Activated T-cell treated with anti-CD3 and anti-CD28 coated beads for 1 hour (primary cell): ENCODE data around the gene POLR3A.

ENCODE experiments used
- DNase-seq: peaks from one replicate; pipeline ENCODE4 v3.0.0-alpha.2; 2020; ENCODE audit warnings: low read depth

The POLR3A gene

DNA sequence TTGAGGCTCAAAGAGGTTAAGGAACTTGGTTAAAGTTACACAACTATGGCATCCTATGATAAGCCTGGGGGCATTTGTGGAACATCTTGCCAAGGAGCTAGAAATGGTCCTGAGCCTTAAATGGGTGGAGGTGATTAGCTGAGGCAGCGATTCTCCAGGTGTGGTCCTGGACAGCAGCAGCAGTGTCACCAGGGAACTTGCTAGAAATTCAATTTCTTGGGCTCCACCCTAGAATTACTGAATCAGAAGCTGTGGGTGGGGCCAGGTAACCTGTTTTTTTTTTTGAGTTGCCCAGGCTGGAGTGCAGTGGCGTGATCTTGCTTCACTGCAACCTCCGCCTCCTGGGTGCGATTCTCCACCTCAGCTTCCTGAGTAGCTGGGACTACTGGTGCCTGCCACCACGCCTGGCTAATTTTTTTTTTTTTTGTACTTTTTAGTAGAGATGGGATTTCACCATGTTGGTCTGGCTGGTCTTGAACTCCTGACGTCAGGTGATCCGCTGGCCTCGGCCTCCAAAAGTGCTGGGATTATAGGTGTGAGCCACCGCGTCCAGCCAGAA, 17.5 kb upstream of the POLR3A start:
- no peak for DNase-seq

DNA sequence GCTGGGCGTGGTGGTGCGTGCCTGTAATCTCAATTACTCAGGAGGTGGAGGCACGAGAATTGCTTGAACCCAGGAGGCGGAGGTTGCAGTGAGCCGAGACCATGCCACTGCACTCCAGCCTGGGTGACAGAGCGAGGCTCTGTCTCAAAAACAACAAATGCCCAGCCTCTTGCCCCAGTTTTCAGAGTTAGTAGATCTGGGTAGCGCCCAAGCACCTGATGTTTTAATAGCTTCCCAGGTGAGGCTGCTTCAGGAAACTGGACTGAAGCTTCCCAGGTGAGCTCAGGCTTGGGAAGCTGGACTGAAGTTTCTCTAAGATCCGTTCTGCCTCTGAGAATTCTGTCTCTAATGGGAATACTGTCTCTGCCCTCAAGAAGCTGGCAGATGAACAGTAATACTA, 16.5 kb upstream of the POLR3A start:
- no peak for DNase-seq

DNA sequence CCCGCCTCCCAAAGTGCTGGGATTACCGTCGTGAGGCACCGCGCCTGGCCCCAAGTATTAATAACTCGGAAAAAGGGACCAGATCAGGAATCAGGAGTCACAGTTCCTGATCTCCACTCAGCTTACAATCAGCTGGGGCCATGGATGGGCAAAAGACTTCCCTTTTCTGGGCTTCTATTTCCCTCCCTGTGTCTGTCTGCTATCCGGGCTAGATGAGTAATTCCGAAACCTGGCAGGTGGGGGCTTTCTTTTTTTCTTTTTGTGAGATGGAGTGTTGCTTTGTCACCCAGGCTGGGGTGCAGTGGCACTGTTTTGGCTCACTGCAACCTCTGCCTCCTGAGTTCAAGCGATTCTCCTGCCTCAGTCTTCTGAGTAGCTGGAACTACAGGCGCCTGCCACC, 15.9 kb upstream of the POLR3A start:
- no peak for DNase-seq

GRCh38 chr10:78044699-78045098, 15.4 kb upstream of the POLR3A start:
- no peak for DNase-seq

GRCh38 chr10:78044179-78044578, 14.9 kb upstream of the POLR3A start:
- DNase-seq = no peak

DNA sequence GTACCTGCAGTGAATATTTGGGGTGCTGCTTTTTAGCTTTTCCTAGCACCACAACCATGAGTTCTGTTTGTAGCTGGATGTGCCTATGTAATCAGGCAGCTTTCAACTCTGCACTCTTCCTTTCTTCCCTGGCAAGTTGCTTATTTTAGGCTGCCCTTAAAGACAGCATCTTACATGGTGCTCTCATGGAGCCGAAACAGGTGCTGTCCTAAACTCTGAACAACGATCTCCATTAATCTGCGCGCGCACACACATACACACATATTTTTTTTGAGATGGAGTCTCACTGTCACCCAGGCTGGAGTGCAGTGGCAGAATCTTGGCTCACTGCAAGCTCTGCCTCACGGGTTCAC, 13.4 kb upstream of the POLR3A start:
- DNase-seq = no peak

DNA sequence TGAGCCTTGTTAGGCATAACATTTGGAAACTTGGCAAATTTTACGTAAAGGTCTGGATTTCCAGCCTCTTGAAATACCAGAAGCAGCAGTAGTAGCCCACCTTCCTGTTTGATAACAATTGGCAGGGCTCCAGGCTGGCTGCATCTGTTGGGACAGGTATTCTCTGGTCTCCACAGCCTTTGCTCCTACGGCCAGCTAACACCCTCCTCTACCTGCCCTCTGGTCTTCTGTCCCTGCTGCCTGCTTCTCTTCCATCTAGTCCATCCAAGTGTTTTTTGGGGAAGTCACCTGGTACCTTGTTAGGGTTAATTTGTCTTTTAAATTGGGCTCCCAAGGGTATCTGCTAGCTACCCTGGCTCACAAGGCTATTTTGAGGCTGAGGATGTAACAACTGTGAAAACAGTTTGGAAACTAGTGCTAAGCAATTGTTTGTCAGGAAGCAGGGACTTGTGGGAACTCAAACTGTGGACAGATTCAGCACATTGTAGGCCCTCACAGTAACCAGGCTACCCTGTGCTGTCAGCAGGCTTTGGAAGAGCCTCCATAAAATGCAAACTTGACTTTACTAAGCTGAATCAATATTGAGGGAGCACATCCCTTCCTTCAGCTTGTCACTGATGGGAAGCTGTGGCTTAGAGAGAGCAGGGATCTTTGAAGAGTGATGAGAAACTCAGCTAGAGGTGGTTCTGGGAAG, 12.9 kb upstream of the POLR3A start:
- DNase-seq = no peak

DNA sequence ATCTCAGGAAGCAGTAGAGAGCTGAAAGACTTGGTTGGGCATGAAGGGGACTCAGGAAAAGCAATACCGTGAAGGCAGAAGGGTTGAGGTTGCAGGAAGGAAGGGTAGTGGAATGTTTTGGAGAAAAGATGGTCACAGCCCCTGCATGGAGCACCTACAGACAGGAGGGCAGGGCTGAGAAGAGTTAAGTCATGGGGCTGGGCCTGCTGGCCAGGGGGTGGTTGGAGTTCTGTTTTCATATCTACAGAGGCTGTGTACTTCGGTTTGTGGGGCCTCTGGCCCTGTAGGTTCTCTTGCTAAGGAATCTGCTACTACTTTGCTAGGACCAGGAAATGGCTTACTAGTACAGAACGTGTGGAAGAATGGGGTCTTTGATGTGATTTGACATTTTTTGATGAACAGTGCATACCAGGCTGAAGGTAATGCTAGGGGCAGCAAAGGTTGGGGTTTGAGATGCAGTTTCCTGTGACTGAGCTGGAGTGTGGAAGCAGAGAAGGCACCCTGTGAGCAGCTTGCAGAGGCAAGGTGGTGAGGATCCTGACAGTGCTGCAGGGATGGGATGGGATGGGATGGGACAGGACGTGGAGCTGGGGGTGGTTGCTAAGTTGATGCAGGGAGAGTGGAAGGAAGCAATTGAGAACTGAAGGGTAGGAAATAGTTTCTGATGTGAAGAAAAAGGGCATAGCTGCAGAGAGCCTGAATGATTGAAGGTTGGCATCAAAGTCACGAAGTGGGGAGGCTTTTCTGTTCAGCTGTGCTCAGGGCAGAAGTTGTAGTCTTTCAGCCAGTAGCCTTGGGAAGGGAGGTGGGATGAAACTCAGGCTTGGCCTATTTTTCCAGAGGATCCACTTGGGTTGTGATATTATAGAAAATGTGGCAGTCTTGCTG, 12.1 kb upstream of the POLR3A start:
- no peak for DNase-seq

DNA sequence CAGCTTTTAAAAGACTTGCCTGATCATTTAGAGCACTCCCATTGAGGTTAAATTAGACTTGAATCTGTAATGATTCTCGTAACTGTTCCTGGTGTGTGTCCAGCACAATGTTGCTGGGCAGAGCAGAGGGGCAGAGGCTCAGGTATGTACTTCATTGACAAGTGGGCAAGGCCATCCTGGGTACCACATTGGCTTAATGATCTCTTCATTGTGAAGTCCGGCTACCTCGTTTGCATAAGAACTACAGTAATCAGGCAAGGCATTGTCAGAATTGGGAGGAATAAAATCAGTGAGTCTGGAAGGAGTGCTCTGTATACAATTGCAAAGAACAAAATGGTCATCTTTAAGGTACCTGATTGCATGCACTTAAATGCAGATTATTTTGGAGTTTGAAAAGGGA, 10.4 kb upstream of the POLR3A start:
- DNase-seq = no peak

GRCh38 chr10:78038791-78039547, 9.7 kb upstream of the POLR3A start:
- DNase-seq = no peak

DNA sequence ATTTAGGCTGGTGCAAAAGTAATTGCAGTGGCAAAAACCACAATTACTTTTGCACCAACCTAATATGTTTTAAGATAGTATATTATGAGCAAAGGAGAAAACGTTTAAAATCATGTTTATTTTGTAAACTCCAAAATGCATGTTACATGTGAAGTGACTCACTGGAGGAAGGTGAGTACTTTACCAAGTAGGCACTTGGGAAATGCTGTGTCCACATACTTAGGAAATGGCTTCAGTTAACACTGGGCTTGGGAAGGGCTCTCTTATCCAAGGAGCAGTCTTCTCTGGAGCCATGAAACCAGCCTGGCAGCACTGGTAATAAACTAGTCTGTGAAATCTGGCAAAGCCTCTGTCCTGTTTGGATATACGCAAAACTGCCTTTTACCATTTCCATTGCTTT, 8.8 kb upstream of the POLR3A start:
- no peak for DNase-seq

- no peak for DNase-seq
These were observed 6.7 kb upstream of the POLR3A start for GRCh38 chr10:78035933-78036583.

DNA sequence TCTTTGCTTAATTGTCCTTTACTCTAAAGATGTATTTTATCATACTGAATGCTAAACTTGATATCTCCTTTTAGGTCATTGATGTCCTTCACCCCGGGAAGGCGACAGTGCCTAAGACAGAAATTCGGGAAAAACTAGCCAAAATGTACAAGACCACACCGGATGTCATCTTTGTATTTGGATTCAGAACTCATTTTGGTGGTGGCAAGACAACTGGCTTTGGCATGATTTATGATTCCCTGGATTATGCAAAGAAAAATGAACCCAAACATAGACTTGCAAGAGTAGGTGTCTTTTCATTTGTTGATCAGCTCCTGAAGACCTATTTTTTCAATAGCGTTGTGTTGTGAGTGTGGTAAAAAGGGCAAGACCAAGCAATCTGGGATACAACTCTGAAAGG, 6.1 kb upstream of the POLR3A start:
- no peak for DNase-seq

DNA sequence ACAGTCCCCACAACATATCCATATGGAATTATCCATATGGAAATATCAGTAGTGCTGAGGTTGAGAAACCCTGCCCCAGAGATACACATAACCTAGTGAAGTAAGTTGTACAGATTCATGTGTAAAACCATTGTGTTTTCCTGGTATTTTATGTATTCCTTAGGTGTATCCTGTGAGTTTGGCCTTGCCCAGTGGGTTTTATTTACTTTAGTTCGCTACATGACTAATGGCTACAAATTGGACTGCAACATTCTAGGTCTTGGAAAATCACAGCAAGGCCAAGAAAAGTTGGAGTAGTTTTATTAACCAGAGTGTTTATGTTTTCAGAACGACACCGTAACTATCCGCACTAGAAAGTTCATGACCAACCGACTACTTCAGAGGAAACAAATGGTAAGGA, 5.7 kb upstream of the POLR3A start:
- DNase-seq = no peak

DNA sequence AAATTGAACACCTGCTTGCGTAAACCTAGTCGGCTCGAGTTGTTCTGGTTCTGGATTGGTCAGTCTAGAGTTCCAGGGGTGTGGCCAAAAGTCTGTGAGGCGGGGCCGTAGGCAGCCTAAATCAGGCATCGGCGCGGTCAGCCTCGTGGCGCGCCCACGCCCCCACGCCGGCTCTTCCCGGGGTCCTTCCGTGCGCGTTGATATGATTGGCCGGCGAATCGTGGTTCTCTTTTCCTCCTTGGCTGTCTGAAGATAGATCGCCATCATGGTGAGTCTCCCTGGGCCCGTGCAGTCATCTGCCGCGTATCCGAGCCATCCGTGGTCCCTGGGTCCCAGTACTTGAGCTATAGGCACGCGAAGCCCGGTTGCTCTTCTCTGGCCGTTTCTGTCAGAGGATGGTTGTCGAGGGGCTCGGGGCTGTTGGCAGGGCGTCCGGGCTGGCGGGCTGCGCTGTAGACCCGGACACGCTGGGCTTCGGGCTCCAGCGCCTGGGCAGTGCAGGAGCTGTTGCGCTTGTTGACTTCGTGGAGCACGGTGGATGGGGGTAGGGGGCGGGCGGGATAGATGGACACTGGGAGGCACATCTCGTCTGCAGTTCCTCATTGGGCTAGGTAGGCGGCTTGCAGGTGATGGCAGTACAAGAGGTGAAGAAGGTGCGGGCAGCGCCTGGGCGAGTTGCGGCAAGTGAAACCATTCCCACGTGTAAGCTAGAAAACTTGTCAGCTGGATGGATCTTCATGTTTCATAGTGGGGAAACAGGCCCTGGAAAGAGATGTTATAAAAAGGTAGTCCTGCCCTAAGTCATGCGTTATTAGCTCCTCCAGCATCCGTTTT, 4.5 kb upstream of the POLR3A start, which contains the start of gene RPS24:
Gene RPS24 (plus strand): TSS at position 227 of the 834 bp plus-strand sequence. CDS start 39 bp downstream, at position 266.
- peak; percentile 91 for DNase-seq

DNA sequence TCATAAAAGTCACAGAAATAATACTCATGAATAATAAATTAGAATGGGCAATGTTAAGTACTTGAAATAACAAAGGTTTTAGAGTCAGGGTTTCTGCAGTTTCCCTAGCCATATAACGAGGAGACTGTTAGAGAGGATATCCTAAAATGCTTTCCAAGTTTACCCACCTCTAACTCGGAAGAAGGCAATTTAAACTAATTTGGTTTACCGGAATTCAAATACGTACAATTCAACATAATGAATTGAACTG, 4.0 kb upstream of the POLR3A start:
- DNase-seq = no peak

DNA sequence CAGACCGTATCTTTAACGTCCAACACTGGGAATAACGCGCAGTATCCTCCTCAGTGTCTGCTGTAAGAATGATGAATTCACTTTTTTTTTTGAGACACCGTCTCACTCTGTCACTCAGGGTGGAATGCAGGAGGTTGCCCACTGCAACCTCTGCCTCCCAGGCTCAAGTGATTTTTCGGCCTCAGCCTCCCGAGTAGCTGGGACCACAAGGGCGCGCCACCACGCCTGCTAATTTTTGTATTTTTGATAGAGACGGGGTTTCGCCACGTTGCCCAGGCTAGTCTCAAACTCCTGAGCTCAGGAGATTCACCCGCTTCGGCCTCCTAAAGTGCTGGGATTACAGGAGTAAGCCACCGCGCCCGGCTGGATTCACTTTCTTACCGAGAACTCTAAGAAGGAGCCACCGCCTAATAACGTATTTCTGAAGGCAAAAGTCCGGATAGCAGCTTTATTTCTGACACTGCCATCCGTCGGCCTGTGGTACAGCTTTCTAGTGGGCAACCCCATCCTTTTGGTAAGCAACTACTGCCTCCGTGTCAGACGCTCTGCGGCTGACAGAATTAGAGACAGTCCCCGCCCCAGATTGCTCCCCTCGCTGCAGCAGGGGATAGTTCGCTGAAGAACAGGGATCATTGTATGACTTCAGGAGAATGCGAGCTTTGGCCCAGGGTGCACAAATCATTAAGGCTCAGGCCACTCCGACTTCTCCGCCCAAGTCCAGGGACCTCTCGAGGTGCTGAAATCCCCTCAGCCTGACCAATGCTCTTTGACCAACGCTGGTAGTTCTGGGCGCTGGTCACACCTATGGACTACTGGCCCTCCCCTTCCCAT, 662 bp downstream of the POLR3A start:
- peak; percentile 4 for DNase-seq

DNA sequence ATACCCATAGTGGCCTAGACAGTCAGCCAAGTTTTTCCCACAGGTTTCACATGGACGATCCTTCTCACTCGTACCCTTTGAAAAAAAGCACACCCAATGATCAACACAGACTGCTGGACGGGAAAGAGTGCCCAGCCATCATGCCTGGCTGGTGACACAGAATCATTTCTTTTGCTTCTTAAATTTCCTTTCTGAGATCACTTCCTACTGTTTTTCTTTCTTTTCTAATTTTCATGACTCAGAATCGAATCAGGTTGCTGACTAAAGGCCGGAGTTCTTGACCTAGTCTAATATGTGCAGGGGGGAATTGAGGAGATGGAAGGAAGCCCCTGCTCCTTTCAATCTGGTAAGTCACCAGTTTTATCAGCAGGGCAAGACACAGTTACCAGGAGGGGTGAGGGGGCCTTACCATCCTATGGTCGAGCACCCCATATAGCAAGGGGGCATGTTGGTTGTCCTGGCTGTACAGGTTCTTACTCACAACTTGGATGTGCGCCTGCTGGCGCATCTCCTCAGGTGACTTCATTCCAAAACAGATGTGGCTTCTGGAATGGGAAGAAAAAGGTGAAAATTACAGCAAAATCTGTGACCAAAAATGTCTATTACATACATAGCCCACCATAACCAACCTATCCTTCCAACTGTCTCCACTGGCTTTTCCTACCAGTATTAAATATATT, 3.5 kb downstream of the POLR3A start:
- no peak for DNase-seq

- no peak for DNase-seq
These were observed 5.6 kb downstream of the POLR3A start for GRCh38 chr10:78023741-78024140.

- no peak for DNase-seq
These were observed 8.1 kb downstream of the POLR3A start for GRCh38 chr10:78021201-78021600.
